Dedifferentiated amniotic fluid mesenchymal stem cell (primary cell): ENCODE measurements around the gene TCF4.

Experiments used
- DNase-seq: peaks from one replicate; pipeline ENCODE4 v3.0.0-alpha.2; 2016; ENCODE audit errors: extremely low spot score

TCF4 gene

GRCh38 chr18:55261253-55261652, 326.7 kb downstream of the TCF4 start:
- DNase-seq = no peak

GRCh38 chr18:55258088-55258487, 329.9 kb downstream of the TCF4 start:
- no peak for DNase-seq

DNA sequence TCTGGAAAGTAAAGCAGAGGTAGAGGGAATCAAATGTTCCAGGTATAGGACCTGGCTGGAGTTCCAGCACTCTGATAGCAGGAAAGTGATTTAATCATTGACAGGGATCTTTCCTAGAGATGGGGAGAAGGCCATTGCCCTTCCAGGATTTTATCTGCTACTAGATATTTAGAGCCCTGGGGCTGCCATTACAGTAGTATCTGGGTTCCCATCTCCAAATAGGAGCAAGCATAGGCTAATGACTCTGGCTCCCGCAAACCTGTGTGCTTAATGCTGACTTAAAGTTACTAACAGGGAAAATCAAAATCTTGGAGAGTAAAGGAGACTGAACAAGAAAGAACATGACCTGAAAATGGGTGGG, 331.1 kb downstream of the TCF4 start:
- no peak for DNase-seq

GRCh38 chr18:55256226-55256928, 331.6 kb downstream of the TCF4 start:
- no peak for DNase-seq

DNA sequence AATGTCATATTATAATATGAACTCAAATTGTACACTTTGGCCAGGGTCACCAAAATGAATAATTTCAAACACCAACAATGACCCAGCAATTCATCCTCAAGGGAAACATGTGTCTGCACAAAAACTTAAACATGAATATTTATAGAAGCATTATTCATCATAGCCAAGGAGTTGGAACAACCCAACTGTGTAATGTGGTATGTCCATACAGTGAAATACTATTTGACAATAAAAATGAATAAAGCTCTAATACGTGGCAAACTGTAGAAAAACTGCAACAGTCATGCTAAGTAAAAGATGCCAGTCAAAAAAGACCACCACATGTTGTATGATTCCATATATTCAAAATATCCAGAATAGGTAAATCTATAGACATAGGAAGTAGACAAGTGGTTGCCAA, 334.2 kb downstream of the TCF4 start:
- no peak for DNase-seq

GRCh38 chr18:55252901-55253300, 335.1 kb downstream of the TCF4 start:
- no peak for DNase-seq

GRCh38 chr18:55252053-55252675, 335.8 kb downstream of the TCF4 start:
- DNase-seq = no peak

GRCh38 chr18:55251254-55251971, 336.6 kb downstream of the TCF4 start:
- no peak for DNase-seq

DNA sequence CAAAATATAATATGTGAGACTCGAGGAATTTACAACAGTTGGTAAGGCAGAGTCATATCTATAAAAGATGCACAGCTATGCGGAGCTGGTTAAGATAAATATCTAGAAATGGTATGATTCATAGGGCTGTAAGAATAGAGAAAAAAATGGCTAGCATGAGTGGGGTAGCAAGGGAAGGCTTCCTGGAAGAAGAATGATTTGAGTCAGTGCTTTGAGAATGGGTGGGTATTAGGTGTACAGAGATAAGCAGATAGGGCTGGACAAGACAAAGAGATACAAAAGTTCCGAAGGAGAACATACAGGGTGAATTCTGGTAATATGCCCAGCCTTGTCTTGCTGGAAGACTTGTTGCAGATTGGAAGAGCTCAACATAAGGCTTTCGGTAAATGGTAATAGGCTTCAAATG, 337.2 kb downstream of the TCF4 start:
- DNase-seq = peak; percentile 28

DNA sequence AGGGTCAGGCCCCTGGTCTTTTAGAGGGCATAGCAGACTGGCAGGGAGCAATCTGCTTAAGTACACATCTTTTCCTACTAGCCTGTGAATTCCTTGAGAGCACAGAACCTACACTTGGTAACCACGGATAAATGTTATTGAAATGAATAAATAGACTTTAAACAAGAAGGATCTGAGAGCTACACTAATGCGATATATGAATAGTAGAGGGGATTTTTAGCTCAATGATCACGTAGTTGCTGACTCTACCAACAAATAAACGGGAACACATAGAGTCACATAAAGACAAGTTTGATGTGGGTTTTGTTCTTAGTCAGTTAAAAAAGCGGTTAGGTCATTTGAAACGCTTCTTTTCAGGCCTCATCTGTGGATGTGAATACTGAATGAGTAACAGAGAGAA, 338.4 kb downstream of the TCF4 start:
- no peak for DNase-seq

DNA sequence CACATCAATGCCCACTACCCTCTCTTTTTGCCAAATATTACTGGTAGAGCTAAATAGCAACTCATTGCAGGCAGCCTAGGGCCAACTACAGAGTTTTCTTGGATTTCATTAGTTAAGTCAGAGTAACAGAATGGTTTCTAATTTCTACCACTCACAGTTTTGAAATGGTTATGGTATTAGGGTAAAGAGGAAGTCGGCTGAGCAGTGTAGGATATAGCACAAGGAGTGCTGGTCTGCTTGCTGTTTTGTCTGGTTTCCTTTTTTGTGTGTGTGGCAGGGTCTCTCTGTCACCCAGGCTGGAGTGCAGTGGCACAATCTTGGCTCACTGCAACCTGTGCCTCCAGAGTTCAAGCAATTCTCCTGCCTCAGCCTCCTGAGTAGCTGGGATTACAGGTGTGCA, 339.5 kb downstream of the TCF4 start:
- DNase-seq = no peak

DNA sequence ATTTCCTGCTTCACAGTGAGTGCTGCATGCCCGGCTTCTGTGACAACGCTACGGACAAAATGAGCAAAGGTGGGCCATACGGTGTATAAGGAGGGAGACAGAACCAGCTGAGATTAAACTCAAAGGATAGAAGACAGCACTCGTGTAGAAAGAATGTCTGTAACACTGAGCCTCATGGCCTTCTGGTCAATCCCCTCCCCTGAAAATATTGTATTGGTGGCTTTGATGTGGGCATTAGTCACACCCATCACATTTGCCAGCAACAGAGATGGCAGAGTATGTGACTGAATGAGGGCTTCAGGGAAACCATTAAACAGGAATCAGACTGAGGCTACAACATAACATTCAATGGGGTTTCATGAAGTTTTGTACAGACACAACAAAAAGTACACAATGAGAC, 341.0 kb downstream of the TCF4 start:
- DNase-seq = no peak

GRCh38 chr18:55246278-55246677, 341.7 kb downstream of the TCF4 start:
- no peak for DNase-seq

DNA sequence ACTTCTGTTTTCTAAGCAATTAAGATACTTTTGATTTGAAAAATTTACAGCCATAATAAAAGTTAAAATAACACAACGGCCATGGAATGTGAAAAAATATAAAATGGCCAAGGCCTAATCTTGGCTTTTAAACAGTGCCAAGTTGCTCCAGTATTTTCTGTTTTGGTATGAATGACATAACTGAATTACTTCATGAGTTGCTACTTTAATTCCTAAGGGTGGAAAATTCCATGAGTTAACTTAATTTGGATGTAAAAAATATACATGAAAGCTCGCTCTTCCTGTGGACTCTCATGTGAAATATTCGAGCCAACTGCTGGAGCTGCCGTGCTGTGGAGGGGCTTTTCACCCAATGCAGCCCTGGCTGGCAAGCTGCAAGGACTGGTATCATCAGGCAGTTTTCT, 342.8 kb downstream of the TCF4 start:
- no peak for DNase-seq

- no peak for DNase-seq
These were observed 343.4 kb downstream of the TCF4 start for GRCh38 chr18:55244546-55244945.

GRCh38 chr18:55243857-55244256, 344.1 kb downstream of the TCF4 start:
- peak; percentile 59 for DNase-seq

DNA sequence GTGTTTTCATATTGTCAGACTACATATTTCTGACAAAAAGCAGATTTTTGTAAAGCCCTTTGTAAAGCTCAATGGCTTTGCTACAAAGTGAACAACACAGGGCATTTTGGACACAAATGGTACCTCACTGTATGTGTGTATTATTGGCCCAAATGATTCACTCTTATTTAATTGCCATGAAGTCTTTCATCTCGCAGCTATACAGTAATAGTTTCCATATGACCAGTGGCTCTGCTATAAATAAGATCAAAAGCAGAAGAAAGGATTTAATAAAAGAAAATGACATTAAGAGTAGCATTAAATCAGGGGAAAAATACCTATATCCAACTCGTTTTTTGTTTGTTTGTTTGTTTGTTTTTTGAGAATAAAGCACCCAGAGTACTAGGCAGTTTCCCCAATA, 344.7 kb downstream of the TCF4 start:
- DNase-seq = no peak

- DNase-seq = no peak
These were observed 347.0 kb downstream of the TCF4 start for GRCh38 chr18:55240978-55241377.

DNA sequence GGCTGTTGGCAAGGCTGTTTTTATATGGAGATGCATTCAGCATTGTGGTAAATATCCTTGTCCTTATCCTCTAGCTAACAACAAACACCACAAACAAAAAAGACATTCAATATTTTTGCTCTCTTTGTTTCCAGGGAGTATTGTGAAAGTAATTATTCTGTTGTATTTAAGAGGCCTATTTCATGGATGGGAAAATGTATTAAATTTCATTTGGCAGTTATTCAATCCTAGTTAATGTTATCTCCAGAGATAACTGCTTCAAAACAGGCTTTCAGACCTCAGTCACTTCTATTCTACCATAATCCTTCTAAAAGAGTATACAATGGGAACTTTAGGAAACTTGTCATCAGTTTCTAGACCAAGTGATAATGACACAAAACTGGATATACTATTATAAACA, 348.3 kb downstream of the TCF4 start:
- no peak for DNase-seq

- no peak for DNase-seq
These were observed 350.3 kb downstream of the TCF4 start for GRCh38 chr18:55237660-55238059.

GRCh38 chr18:55236150-55236931, 351.7 kb downstream of the TCF4 start:
- no peak for DNase-seq

DNA sequence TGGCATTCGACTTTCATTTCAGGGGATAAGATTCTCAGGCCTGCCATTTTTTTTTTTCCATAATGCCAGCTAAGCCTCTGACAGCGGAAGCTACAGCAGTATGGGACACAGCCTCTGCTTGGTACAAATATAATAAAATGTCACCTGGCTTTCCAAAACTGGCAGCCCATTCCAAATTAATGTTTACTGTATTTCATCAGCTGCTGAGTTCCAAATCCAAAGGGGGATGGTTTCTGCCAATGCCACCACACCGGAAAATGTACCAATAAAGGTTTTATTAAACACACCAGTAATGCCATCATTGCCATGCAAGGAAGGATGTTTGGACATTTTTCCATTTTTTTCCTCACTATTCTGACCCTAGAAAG, 352.9 kb downstream of the TCF4 start:
- no peak for DNase-seq
